ENCODE results near the gene AQP11.

- TF ChIP-seq CTCF (conservative IDR thresholded peaks at IDR 0.05) (no peak), ZFX (IDR thresholded peaks at IDR 0.05) (no peak)
These were observed 68.7 kb downstream of the AQP11 start for GRCh38 chr11:77658213-77659013.
